ENCODE results near the gene RIT2.

DNA sequence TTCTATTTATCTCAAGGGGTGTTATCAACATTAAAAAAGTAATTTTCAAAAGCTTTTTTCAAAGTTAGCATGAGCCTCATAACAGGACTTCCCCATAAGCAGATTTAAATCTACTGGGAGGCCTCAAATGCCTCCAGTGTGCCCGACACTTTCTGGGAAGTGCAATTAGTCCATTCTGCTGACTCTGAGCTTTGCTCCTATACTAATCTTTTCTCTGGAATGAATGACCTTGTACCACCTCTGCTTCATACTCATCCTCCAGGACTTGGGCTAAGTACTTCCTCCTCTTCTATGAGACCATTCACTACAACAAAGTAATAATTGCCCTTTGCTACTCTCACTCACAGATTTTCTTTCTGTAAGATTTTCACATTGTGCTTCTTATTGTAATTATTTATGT lies 111.1 kb downstream of the RIT2 start:
- TF ChIP-seq POLR2AphosphoS5 (IDR thresholded peaks at IDR 0.05; ENCODE audit: low read depth, low read length), result no peak
- no peak for TF ChIP-seq SPI1 (IDR thresholded peaks at IDR 0.05; ENCODE audit: low read depth, low read length)
- no peak for TF ChIP-seq POLR2A (IDR thresholded peaks at IDR 0.05; ENCODE audit: low read depth, low read length)
- TF ChIP-seq TAF1 (IDR thresholded peaks at IDR 0.05; ENCODE audit: low read depth, low read length), result no peak
- no peak for TF ChIP-seq PAX5 (IDR thresholded peaks at IDR 0.05; ENCODE audit: insufficient read depth, low read length, severe bottlenecking)
- no peak for TF ChIP-seq POU2F2 (IDR thresholded peaks at IDR 0.05; ENCODE audit: low read depth, low read length)

All from GM12891 (cell line).